ENCODE data around the gene WDFY1.

The WDFY1 gene

DNA sequence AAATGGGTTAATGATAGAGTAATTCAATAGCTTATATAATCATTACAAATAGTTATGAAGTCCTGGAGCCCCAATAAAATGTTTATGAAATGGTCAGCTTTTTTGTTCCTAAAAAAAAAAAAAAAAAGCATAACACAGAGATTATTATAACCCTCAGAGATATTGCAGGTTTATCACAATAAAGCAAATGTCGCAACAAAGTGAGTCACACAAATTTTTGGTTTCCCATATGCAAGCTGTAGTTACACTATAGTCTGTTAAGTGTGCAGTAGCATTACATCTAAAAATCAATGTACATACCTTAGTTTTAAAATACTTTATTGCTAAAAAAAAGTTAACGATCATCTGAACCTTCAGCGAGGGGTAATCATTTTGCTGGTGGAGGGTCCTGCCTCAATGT lies 20.0 kb downstream of the WDFY1 start:
- Mint-ChIP-seq H3K4me1 (peaks cover 51% of the 10 kb centered on the region), H3K36me3 (peaks cover 6% of the 10 kb centered on the region), H3K9me3 (no peaks in the 10 kb centered on the region), H3K27ac (no peak overlapping the region), H3K4me3 (no peak overlapping the region)
- DNase-seq (ENCODE audit: low spot score in 2 of 2) (no peak), ATAC-seq (no peak)

- Mint-ChIP-seq H3K4me3 (no peak overlapping the region), H3K4me1 (peaks cover 45% of the 10 kb centered on the region), H3K36me3 (no peaks in the 10 kb centered on the region), H3K27ac (no peak overlapping the region), H3K9me3 (no peaks in the 10 kb centered on the region)
- no peak for ATAC-seq
- DNase-seq (ENCODE audit: low spot score in 2 of 2), result no peak
Measured at GRCh38 chr2:223923976-223924375, 21.2 kb downstream of the WDFY1 start.

GRCh38 chr2:223922308-223922707 lies 22.8 kb downstream of the WDFY1 start:
- no peaks in the 10 kb centered on the region for H3K9me3 Mint-ChIP-seq
- peaks cover 6% of the 10 kb centered on the region for H3K36me3 Mint-ChIP-seq
- no peak for ATAC-seq
- H3K4me1 Mint-ChIP-seq, result peaks cover 40% of the 10 kb centered on the region
- no peak overlapping the region for H3K27ac Mint-ChIP-seq
- no peak for DNase-seq (ENCODE audit: low spot score in 2 of 2)
- no peak overlapping the region for H3K4me3 Mint-ChIP-seq

GRCh38 chr2:223921204-223921603 lies 23.9 kb downstream of the WDFY1 start:
- H3K36me3 Mint-ChIP-seq, result peaks cover 17% of the 10 kb centered on the region
- no peaks in the 10 kb centered on the region for H3K9me3 Mint-ChIP-seq
- no peak overlapping the region for H3K27ac Mint-ChIP-seq
- DNase-seq (ENCODE audit: low spot score in 2 of 2) (no peak), ATAC-seq (no peak)
- no peak overlapping the region for H3K4me3 Mint-ChIP-seq
- H3K4me1 Mint-ChIP-seq, result peaks cover 40% of the 10 kb centered on the region

- Mint-ChIP-seq H3K4me3 (no peak overlapping the region), H3K27ac (no peak overlapping the region), H3K4me1 (peaks cover 32% of the 10 kb centered on the region), H3K9me3 (no peaks in the 10 kb centered on the region), H3K36me3 (peaks cover 23% of the 10 kb centered on the region)
- ATAC-seq (no peak), DNase-seq (ENCODE audit: low spot score in 2 of 2) (no peak)
Measured at GRCh38 chr2:223920109-223920508, 25.0 kb downstream of the WDFY1 start.

DNA sequence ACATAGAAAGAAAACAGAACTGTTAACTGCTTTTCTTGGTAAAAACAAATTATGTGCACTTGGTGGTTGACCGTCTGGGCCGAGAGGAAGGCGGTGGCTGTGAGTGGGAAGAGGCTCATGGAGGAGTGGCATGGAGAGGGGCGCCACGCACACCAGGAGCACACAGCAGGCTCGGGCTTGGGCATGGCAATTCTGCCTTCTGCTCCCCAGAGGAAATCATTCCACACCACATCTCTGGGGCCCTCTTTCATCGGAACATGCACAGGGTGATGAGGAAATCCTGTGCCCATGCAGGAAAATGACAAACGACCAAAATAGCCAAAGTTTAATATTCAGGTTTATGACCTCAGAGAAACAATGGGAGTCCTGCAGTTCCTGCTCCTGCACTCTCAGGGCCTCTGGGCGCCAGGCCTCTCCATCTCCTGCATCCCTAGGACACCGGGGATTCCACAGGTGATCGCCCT lies 26.4 kb downstream of the WDFY1 start:
- DNase-seq (ENCODE audit: low spot score in 2 of 2) (no peak), ATAC-seq (no peak)
- no peaks in the 10 kb centered on the region for H3K9me3 Mint-ChIP-seq

GRCh38 chr2:223916181-223916920 lies 28.8 kb downstream of the WDFY1 start:
- no peak overlapping the region for H3K27ac Mint-ChIP-seq
- ATAC-seq, result no peak
- DNase-seq (ENCODE audit: low spot score in 2 of 2), result no peak
- peaks cover 16% of the 10 kb centered on the region for H3K4me1 Mint-ChIP-seq
- no peaks in the 10 kb centered on the region for H3K9me3 Mint-ChIP-seq
- H3K36me3 Mint-ChIP-seq, result peaks cover 37% of the 10 kb centered on the region
- no peak overlapping the region for H3K4me3 Mint-ChIP-seq

More for the DNA sequence above, 26.4 kb downstream of the WDFY1 start:
- no peak overlapping the region for H3K4me3 Mint-ChIP-seq
- peaks cover 32% of the 10 kb centered on the region for H3K4me1 Mint-ChIP-seq
- H3K36me3 Mint-ChIP-seq, result peaks cover 23% of the 10 kb centered on the region
- H3K27ac Mint-ChIP-seq, result peak overlapping the region; percentile 60

DNA sequence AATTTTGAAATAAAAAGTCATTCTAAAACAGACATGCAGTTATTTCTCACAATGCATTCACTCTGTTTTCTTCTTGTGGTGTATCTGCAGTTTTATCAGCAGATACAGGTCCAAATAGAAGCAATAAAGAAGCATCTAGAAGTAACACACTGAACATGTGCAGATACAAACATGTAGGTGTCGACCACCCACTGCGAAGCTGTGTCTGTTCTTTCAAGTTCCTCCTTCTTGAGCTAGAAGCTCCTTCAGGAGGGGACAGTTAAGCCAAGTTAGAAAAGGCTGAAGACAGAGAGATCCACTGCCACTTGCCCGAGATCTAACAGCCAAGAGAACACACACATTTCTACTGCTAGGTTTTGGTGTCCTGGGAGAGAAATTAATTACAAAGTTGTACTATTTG lies 30.1 kb downstream of the WDFY1 start:
- Mint-ChIP-seq H3K9me3 (no peaks in the 10 kb centered on the region), H3K27ac (peak overlapping the region; percentile 39), H3K4me3 (no peak overlapping the region), H3K4me1 (peaks cover 5% of the 10 kb centered on the region), H3K36me3 (peaks cover 50% of the 10 kb centered on the region)
- ATAC-seq (no peak), DNase-seq (ENCODE audit: low spot score in 2 of 2) (no peak)

DNA sequence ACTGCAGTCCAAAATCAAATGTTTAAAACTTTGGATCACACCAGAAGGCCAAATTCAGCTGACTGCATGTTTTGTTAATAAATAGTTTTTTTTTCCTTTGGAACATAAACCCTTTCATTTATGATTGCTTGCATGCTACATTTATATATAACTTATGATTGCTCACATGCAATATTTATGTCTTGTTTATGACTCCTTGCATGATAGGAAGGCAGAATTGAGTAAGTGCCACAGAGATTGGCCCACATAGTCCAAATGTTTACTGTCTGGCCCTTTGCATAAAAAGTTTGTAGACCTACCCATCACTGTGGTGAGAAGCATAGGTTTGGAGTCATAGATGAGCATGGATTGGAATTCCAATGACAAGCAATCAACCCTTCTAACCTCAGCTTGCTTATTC lies 30.8 kb downstream of the WDFY1 start:
- H3K27ac Mint-ChIP-seq, result no peak overlapping the region
- peaks cover 6% of the 10 kb centered on the region for H3K4me1 Mint-ChIP-seq
- H3K36me3 Mint-ChIP-seq, result peaks cover 52% of the 10 kb centered on the region
- DNase-seq (ENCODE audit: low spot score in 2 of 2) (no peak), ATAC-seq (no peak)
- no peaks in the 10 kb centered on the region for H3K9me3 Mint-ChIP-seq
- no peak overlapping the region for H3K4me3 Mint-ChIP-seq

GRCh38 chr2:223909001-223909741 lies 36.0 kb downstream of the WDFY1 start:
- H3K4me1 Mint-ChIP-seq, result peaks cover 19% of the 10 kb centered on the region
- H3K36me3 Mint-ChIP-seq, result peaks cover 42% of the 10 kb centered on the region
- H3K9me3 Mint-ChIP-seq, result no peaks in the 10 kb centered on the region
- ATAC-seq (no peak), DNase-seq (ENCODE audit: low spot score in 2 of 2) (no peak)
- no peak overlapping the region for H3K4me3 Mint-ChIP-seq
- peak overlapping the region; percentile 33 for H3K27ac Mint-ChIP-seq

DNA sequence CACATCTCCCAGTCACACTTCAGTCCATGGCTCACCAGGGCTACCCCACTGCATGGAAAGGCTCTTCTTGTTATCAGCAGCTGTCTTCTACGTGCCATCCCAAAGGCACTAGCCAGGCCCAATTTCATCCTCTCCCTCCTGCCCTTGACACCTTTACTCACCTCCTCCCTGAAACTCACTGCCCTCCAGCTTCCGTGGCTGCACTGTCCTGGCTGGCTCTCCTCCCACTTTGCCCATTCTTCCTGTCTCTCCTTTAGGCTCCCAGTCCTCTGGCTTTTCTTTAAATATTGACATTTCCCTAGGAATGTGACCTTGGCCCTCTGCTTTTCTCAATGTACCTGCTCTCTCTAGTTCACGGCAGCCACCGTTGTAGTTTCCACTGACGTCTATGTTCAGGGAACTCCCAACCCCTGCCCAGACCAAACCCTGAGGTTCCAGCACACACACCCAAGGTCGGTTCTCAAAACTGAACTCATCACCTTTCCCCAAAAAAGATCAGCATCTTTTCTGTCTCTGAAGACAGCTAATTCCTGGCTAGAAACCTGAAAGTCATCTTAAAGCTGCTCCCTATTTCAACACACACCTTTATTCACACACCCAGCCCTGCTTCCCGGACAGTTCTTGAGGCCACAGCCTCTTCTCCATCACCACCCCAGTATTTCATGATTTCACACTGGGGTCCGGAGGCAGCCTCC lies 36.7 kb downstream of the WDFY1 start:
- H3K4me3 Mint-ChIP-seq, result no peak overlapping the region
- H3K36me3 Mint-ChIP-seq, result peaks cover 49% of the 10 kb centered on the region
- DNase-seq (ENCODE audit: low spot score in 2 of 2) (no peak), ATAC-seq (no peak)
- no peaks in the 10 kb centered on the region for H3K9me3 Mint-ChIP-seq
- H3K27ac Mint-ChIP-seq, result peak overlapping the region; percentile 14
- peaks cover 19% of the 10 kb centered on the region for H3K4me1 Mint-ChIP-seq

DNA sequence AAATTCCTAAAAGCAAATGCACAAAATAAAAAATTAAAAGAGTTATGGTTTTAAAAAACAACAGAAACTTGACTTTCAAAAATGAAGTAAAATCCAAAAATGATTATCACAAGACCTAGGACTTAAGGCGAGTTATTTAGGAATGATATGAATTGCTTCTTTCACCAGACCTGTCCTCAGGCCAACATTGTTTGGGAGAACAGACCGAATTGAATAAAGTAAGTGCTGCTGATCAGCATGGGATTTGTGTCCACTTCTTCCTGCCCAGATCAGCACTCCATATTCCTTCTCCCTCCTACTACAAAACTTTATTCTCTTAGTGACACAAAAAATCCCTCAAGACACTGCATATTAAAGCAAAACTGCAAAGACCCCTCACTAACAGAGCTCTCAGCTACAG lies 39.1 kb downstream of the WDFY1 start:
- no peak overlapping the region for H3K4me3 Mint-ChIP-seq
- H3K4me1 Mint-ChIP-seq, result peaks cover 19% of the 10 kb centered on the region
- ATAC-seq (no peak), DNase-seq (ENCODE audit: low spot score in 2 of 2) (no peak)
- no peaks in the 10 kb centered on the region for H3K9me3 Mint-ChIP-seq
- peaks cover 56% of the 10 kb centered on the region for H3K36me3 Mint-ChIP-seq
- H3K27ac Mint-ChIP-seq, result no peak overlapping the region

- no peak for DNase-seq (ENCODE audit: low spot score in 2 of 2)
- H3K4me3 Mint-ChIP-seq, result no peak overlapping the region
- peaks cover 17% of the 10 kb centered on the region for H3K4me1 Mint-ChIP-seq
- no peak for ATAC-seq
- no peak overlapping the region for H3K27ac Mint-ChIP-seq
- H3K36me3 Mint-ChIP-seq, result peaks cover 81% of the 10 kb centered on the region
- H3K9me3 Mint-ChIP-seq, result no peaks in the 10 kb centered on the region
Measured at GRCh38 chr2:223901854-223902253, 43.3 kb downstream of the WDFY1 start.

- Mint-ChIP-seq H3K4me3 (no peak overlapping the region), H3K9me3 (no peaks in the 10 kb centered on the region), H3K27ac (peak overlapping the region; percentile 50), H3K4me1 (peaks cover 21% of the 10 kb centered on the region), H3K36me3 (peaks cover 81% of the 10 kb centered on the region)
- DNase-seq (ENCODE audit: low spot score in 2 of 2) (no peak), ATAC-seq (no peak)
Measured at GRCh38 chr2:223901311-223901710, 43.8 kb downstream of the WDFY1 start.

GRCh38 chr2:223900531-223900930 lies 44.6 kb downstream of the WDFY1 start:
- no peak overlapping the region for H3K4me3 Mint-ChIP-seq
- H3K36me3 Mint-ChIP-seq, result peaks cover 85% of the 10 kb centered on the region
- H3K27ac Mint-ChIP-seq, result no peak overlapping the region
- ATAC-seq (no peak), DNase-seq (ENCODE audit: low spot score in 2 of 2) (no peak)
- peaks cover 24% of the 10 kb centered on the region for H3K4me1 Mint-ChIP-seq
- no peaks in the 10 kb centered on the region for H3K9me3 Mint-ChIP-seq
